NCI-H345 treated with DMSO at 0.1 percent for 48 hours (cell line): ENCODE results near the gene RIMS4.

ENCODE experiments used
- DNase-seq: peaks from one replicate; lab custom pipeline; 2025; ENCODE audit not compliant: unreplicated experiment; lab: John Stamatoyannopoulos, UW

The RIMS4 gene

GRCh38 chr20:44723391-44723790 is 87.0 kb downstream of the RIMS4 start:
- DNase-seq, result no peak

DNA sequence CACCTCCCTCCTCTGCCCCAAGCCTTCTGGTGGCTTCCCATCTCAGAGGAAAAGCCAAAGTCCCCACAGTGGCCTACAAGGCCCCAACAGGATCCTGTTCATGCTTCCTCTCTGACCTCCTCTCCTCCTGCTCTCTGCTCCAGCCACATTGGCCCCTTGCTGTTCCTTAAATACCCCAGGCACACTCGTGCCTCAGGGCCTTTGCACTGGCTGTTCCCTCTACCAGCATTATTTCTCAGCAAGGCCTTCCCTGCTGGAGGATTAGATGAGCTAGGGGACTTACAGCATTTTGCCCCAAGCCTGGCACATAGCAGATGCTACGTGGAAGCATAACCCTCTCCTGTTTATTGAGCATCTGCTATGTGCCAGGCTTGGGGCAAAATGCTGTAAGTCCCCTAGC is 87.4 kb downstream of the RIMS4 start:
- DNase-seq, result no peak

DNA sequence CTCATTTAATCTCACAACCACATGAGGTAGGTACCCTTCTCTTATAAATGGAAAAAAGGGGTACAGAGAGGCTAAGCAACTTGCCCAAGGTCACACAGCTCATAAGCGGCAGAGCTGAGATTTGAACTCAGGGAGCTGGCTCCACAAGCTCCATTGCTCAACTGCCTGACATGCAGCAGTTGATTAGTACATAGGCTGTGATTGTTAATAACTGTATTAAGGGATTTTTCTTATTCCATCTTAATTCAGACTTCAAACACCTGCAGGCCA is 88.6 kb downstream of the RIMS4 start:
- DNase-seq, result no peak

DNA sequence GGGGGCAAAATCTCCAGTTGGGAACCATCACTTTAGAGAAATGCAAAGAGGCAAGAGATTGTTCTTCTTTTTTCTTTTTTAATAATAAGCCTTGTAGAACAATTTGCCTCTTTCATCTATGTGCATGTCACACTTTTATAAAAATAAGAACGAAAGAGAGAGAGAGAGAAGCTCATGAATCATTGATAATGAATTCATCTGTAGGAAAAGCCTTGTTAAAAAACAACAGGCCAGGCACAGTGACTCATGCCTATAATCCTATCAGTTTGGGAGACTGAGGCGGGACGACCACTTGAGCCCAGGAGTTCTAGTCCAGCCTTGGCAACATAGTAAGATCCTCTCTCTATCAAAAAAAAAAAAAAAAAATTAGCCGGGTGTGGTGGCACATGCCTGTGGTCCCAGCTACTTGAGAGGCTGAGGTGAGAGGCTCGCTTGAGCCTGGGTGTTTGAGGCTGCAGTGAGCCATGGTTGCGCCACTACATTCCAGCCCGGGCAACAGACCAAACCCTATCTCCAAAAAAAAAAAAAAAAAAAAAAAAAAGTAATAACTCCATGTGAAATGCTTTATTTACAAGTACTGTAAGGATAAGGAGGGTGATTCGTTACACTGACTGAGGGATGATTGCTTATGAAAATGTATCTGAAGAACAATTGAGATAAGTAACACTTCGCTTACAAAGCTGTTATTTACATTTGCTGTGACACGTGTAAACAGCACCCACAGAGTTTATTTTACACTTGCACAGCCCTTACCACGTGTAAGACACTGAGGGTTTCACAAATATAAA is 89.2 kb downstream of the RIMS4 start:
- DNase-seq, result no peak

DNA sequence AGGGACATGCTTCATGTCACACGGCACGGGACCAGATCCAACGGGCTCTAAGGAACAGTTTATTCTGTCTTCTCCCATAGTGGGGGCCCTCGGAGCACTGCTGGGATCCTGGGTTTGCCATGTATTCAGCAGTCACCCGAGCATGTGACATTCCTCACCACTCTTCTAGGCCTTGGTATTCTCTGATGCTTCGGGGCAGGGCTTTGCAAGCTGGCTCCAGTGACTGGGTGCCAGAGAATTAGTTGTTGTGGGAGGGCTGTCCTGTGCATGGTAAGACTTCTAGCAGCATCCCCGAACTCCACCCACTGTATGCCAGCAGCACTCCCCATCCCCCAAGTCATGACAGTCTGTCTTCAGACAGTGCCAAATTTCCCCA is 89.7 kb downstream of the RIMS4 start:
- no peak for DNase-seq

GRCh38 chr20:44719841-44720240 is 90.5 kb downstream of the RIMS4 start:
- DNase-seq, result no peak

- no peak for DNase-seq
Observed at GRCh38 chr20:44717986-44718385, 92.4 kb downstream of the RIMS4 start.

DNA sequence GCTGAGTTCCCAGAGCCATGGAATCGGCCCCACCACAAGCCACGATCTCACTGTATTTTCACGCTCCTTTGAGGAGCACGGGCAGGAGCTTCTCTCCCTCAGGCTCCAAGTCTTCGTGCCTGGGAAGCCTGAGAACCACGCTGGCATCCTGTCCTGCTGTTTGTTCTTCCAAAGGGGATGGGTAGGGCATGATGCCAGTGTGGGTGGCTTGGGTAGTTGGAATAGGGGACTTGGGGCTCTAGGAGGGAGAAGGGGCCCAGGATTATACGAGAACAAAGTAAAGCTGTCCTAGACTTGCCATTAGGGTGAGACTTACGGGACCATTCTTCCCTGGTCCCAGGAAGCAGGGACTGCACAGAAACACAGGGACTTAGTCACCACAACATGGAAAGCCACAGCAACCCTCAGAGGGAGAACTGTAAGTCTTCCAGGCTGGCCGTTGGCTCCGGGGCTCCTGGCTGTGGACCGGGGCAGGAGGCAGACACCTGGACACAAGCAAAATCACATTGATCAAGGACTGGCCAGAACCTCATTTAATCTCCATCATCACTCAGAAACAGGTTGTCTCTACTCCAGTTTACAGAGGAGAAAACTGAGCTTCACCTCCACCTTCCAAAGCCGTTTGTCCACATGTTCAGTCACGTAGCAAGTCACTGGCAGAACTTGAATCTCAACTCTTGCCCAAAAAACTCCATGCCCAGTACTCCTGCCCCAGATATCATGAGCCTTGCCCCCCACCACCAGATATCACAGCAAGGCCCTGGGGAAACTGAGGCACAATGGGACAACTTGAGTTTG is 93.8 kb downstream of the RIMS4 start:
- no peak for DNase-seq

DNA sequence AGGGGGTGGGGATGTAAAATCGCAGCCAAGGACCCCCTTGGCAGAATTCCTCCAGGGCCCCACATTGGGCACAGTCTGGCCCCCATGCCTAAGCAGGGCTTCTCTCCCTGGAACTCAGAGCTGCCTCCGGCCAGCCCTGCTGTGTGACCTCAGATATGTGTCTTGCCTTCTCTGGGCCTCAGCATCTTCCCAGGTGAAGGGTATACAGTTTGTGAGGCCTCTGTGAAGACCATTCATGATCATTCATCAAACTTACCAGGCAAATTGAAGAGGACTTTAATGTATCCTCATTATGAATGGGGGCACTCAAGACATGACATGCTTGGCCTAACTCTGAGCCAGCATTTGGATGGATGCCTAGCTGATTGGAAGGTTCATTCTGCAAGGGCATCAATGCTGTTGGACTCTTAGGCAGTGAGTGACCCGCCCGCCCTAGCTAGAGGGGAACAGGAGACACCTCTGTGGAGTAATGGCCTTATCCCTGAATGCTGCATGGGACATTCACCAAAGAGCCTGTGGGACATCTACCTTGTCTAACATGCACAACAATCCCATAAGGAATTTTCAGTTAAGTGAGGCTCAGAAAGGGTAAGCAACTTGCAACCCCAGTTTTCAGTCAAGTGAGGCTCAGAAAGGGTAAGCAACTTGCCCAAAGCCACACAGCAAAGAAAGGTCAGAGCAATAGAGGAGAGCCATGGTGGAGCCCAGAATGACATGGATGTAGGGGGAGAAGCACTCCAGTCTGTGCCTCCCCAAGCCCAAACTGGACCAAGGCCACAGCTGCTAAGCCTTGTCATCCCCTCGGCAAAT is 94.6 kb downstream of the RIMS4 start:
- no peak for DNase-seq

DNA sequence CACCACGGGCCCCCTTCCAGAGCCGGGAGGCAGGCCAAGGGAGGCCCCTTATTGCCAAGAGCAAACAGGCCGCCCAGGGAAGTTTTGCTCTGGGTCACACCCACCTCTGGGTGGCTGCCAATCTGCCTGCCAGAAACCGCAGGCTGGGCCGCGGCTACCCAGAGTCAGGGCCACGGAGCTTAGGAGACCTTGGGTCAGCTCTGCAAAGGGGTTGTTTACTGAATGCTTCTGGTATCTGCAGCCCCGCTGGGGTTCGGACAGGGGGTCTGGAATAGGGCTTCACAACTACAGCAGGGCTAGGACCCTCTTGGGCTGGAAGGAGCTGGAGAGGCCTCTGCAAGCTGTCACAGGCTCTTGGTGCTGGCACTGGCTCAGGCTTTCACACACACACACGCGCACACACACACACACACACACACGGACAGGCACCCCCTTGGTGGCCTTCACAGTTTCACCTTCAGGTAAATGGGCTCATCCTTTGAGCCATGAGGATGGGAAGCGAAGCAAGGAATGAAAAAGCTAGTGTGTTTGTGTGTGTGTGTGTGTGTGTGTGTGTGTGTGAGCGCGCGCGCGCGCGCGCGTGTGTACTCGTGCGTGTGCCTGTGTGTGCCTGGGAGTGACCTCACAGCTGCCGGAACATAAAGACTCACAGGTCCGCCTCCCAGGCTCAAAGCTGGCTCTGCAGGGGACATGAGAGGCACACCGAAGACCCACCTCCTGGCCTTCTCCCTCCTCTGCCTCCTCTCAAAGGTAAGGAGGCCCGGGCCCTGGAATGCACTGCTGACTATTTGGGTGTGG is 95.4 kb downstream of the RIMS4 start, which contains the start of gene CCN5:
Gene CCN5, plus strand, starts transcription at position 669 of the 798 bp plus-strand sequence. Its CDS starts 22 bp downstream, at position 691.
- DNase-seq, result no peak

- DNase-seq, result no peak
Observed at GRCh38 chr20:44714102-44714700, 96.1 kb downstream of the RIMS4 start.

DNA sequence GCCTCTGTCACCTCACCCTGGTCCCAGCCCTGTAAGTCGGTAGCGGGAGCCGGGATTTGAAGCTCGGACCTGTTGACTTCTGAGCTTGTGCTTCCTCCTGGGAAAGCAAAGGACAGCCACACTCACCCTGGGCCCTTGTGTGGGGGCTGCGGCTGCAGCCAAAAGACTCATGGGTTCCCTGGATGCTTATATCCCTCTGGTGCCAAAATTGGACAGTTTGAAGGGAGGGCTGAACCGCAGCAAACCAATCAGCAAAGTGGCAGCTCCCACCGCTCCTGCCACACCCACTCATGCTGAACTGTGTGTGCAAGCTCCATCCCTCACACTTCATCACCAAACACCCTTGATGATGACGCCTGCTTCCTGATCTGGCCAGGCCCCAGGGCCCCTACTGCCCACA is 99.1 kb downstream of the RIMS4 start:
- no peak for DNase-seq

DNA sequence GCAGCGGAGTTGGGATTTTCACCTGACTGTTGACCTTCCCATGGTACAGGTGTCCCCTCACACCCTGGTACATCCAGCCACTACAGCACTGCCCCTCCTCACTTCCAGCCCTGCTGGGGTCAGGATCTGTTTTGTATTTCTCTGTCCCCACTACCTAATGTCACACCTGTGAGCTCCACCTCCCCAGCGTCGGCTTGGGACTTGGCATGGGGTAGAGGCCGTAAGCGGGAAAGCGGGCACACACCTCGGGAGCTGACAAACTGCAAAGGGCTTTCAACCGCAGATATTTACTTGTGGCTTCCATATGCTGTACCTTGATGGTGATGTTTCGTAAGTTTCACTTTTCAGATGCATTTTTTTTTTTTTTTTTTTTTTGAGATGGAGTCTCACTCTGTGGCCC is 100.5 kb downstream of the RIMS4 start:
- no peak for DNase-seq

GRCh38 chr20:44709380-44709779 is 101.0 kb downstream of the RIMS4 start:
- DNase-seq, result no peak

- no peak for DNase-seq
Observed at GRCh38 chr20:44707018-44707579, 103.2 kb downstream of the RIMS4 start.

- no peak for DNase-seq
Observed at GRCh38 chr20:44706301-44707017, 103.9 kb downstream of the RIMS4 start.

DNA sequence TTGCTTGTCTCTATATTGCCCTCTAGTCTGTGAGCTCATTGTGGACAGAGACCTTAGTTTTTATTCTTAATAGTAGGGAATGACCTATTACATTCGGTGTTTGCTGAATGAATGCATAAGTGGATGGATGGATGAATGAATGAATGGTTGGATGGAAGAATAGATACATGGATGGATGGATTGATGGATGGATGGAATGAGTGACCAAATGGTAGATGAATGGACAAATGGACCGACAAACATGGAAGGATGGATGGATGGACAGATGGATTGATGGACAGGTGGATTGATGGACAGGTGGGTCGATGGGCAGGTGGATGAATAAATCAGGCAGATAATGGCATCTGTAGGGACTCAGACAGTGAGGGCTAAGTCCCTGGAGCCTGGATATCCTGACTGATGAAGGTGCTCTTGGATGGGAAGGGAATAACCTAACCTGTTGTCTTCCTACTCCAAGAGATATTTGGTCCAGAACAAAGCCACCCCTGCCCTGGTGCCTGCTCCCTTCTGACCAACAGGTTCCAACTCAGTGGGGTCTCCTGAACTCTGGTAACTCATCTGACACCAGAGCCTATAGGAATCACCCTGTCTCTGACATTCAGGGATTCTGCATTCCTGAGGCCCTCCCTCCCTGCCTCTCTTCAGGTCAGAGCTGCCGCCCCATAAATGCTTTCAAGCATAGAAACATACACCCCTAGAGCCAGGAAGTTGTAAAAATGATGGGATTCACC is 104.8 kb downstream of the RIMS4 start:
- DNase-seq, result no peak

DNA sequence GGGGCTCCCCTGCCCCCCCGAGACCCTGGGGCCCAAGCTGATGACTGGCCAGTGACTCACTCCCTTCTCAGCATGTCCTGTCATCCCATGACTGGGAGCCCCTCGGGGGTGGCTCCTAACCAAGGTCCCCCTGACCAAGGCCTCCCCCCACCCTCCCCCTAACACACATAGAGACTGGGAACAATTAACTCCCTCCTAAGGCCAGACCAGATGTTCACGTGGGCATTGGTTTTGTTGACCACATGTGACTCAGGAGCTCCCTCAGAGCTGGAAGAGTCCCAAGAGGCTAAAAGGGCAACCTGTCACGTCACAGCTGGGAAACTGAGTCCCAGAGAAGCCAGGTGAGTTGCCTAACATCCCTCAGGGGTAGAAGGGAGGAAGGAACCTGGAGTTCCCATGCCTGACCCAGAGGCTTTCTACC is 105.8 kb downstream of the RIMS4 start:
- DNase-seq, result no peak

- no peak for DNase-seq
Observed at GRCh38 chr20:44703956-44704488, 106.3 kb downstream of the RIMS4 start.
